ENCODE data around the gene MKRN2OS.

The MKRN2OS gene, protein sequence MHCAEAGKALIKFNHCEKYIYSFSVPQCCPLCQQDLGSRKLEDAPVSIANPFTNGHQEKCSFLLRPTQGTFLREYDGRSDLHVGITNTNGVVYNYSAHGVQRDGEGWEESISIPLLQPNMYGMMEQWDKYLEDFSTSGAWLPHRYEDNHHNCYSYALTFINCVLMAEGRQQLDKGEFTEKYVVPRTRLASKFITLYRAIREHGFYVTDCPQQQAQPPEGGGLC

DNA sequence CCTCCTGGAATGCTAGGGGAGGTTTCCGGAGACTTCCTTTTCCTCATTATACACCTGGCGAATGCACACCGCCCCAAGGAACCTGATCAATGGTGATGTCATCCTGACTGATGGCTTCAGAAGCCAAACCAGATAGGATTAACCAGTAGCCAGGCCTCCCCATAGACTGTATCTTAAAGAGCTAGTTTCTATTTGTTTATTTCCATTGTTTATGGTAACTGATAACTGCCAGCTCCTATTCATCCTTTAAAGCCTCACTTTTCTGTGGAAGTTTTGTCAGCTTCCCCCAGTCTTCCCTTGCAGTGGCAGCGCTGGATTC is at the start of gene MKRN2OS:
MKRN2OS (minus strand) TSS at position 27 of the 319 bp plus-strand sequence. CDS start 35 bp downstream, outside the sequence.
- DNase-seq (ENCODE audit: low read depth in 2 of 2), result no peak

DNA sequence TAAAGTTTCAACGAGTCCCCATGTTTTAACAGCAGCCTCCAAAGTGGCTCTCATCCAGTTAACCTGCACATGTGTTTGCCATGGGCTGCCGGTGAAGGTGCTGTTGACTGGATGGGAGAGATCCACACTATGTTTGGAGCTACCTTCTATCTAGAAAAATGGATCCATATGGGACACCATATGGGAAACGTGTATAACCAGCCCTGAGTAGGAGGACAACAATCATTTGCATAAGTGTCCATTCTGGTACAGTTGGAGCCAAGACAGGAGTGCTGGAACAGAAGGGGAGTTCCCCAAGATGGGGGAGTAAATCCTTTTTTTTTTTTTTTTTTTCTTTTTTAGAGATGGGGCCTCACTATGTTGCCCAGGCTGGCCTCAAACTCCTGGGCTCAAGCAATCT is 48.2 kb upstream of the MKRN2OS start:
- no peak for DNase-seq (ENCODE audit: low read depth in 2 of 2)

GRCh38 chr3:12591997-12592715 is 46.9 kb upstream of the MKRN2OS start:
- DNase-seq (ENCODE audit: low read depth in 2 of 2), result no peak

GRCh38 chr3:12591456-12591855 is 46.2 kb upstream of the MKRN2OS start:
- no peak for DNase-seq (ENCODE audit: low read depth in 2 of 2)

GRCh38 chr3:12590096-12590495 is 44.8 kb upstream of the MKRN2OS start:
- DNase-seq (ENCODE audit: low read depth in 2 of 2), result no peak

- no peak for DNase-seq (ENCODE audit: low read depth in 2 of 2)
These were observed 43.0 kb upstream of the MKRN2OS start for GRCh38 chr3:12588039-12589009.

- DNase-seq (ENCODE audit: low read depth in 2 of 2), result no peak
These were observed 41.1 kb upstream of the MKRN2OS start for GRCh38 chr3:12586403-12586802.

DNA sequence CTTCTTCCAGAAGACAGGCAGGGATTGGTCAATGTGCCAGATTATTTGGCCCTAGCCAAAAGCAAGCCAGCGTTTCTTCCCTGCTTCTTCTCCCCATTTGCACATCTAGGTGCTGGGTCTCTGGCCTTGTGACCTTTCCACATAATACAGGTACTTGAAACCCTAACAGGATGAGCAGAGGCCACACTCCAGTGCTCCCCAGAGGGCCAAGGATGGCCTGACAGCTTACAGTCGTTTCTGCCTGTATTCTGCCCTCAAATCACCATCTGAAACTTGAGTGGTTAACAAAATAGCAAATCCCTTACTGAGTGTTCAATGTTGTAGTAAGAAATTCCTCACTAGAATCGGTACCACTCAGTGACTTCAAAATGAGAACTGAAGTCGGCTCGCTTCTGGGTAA is 40.7 kb upstream of the MKRN2OS start:
- no peak for DNase-seq (ENCODE audit: low read depth in 2 of 2)

DNA sequence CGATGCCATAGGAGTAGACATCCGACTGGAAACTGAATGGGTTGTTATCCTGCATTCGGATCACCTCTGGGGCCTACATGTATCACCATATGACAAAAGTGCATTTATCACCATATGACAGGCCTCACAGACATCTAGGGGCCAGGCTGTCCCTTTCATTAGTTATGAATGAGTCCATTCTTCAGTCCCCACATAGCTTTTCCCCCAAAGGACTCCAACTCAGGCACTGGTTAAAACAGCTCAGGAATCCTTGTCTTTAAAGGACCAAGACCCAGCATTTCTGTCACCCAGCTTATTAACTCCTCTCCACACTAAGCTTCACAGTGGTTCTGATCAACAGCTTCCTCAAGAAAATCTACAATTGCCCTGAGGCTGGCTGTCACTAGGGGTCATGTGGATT is 39.9 kb upstream of the MKRN2OS start:
- DNase-seq (ENCODE audit: low read depth in 2 of 2), result no peak

GRCh38 chr3:12584083-12584482 is 38.8 kb upstream of the MKRN2OS start:
- no peak for DNase-seq (ENCODE audit: low read depth in 2 of 2)

DNA sequence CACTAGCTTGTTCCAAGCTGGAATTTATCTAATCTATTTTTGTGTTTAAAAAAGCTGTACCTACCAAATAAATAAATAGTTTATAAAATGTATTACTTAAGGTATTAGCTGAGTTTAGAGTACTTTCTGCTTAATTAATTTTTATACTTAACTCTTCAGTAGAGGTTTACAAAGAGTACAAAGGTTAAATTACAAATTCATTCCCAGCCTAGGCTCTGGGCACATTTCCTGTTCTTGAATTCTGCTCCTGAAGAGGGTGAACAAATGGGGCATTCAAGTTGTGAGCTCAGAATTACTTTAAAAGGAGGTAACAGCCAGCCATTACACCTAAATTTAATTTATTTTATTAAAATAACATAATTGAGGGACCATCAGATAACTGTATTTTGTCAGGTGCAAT is 38.0 kb upstream of the MKRN2OS start:
- DNase-seq (ENCODE audit: low read depth in 2 of 2), result no peak

DNA sequence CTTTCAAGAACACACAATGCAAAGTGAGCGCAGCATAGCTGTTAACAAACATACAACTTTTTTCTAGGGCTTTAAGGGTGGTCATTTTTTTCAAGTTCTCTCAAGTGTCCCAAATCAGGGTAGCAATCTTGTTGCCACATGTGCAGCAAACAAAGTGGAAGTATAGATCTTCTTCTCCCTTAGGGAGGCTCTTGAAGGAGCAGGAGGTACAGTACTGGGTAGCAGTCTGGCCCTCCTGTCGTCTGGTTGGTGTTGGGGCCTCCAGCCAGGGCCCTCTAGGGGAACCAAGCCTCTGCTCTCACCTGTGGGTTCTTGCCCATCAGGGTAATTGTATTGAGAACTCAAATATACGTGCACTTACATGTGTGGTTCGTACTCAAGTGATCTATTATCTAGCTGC is 37.4 kb upstream of the MKRN2OS start:
- no peak for DNase-seq (ENCODE audit: low read depth in 2 of 2)

- no peak for DNase-seq (ENCODE audit: low read depth in 2 of 2)
These were observed 34.6 kb upstream of the MKRN2OS start for GRCh38 chr3:12579905-12580304.

- no peak for DNase-seq (ENCODE audit: low read depth in 2 of 2)
These were observed 34.2 kb upstream of the MKRN2OS start for GRCh38 chr3:12579456-12579855.

DNA sequence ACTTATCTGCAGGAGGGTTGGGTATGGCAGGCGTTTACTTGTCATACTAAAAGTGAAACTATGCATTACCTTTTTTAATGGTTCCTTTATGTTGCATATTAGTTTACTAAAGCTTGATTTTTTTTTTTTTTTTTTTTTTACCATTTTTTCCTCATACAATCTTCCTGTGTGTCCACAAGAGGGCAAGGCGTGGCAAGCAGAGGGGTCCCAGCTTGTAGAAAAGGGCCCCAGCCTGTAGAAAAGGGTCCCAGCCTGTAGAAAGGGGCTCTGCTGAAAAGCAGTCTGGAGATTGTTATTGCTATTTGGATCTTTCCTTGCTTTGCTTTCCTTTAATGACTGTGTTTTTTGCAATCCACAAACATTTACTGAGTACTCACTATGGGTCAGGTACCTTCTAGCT is 33.4 kb upstream of the MKRN2OS start:
- DNase-seq (ENCODE audit: low read depth in 2 of 2), result no peak

GRCh38 chr3:12577379-12577778 is 32.1 kb upstream of the MKRN2OS start:
- no peak for DNase-seq (ENCODE audit: low read depth in 2 of 2)

- no peak for DNase-seq (ENCODE audit: low read depth in 2 of 2)
These were observed 29.4 kb upstream of the MKRN2OS start for GRCh38 chr3:12574661-12575060.

GRCh38 chr3:12574131-12574530 is 28.8 kb upstream of the MKRN2OS start:
- no peak for DNase-seq (ENCODE audit: low read depth in 2 of 2)

DNA sequence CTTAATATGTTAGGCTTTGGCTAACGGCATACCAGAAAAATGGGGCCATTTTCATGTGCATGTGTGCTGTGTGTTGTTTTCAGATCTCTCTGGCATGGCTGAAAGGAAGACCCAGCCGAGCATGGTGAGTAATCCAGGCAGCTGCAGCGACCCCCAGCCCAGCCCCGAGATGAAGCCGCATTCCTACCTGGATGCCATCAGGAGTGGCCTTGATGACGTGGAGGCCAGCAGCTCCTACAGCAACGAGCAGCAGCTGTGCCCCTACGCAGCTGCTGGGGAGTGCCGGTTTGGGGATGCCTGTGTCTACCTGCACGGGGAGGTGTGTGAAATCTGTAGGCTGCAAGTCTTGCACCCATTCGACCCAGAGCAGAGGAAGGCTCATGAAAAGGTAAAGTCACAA is 26.7 kb upstream of the MKRN2OS start:
- DNase-seq (ENCODE audit: low read depth in 2 of 2), result no peak

DNA sequence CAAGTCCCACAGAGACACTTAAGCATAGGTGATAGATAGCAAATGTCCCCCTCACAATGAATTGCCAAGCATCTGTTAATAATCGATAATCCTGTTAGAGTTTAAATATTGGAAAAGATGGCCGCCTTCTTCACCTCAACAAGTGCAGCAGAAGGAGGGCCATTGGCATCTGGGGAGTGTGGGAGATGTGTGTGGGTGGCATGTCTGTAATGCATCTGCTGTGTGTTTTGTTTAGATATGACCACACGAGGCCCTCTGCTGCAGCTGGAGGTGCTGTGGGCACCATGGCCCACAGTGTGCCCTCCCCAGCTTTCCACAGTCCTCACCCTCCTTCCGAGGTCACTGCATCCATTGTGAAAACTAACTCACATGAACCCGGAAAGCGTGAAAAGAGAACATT is 24.5 kb upstream of the MKRN2OS start:
- no peak for DNase-seq (ENCODE audit: low read depth in 2 of 2)

DNA sequence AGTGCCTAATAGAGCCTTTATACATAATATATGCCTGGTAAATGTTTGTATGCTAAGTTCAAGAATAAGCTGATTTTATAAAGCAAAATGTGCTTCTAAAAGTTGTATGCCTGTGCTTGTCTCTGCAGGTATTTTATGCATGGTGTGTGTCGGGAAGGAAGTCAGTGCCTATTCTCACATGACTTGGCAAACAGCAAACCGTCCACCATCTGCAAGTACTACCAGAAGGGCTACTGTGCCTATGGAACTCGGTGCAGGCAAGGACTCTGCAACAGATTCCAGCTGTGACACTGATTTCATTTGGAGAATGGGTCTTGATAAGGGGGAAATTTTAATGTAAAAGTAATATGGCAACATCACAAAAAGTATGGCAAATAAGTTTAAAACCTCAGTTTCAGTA is 23.4 kb upstream of the MKRN2OS start:
- DNase-seq (ENCODE audit: low read depth in 2 of 2), result no peak

DNA sequence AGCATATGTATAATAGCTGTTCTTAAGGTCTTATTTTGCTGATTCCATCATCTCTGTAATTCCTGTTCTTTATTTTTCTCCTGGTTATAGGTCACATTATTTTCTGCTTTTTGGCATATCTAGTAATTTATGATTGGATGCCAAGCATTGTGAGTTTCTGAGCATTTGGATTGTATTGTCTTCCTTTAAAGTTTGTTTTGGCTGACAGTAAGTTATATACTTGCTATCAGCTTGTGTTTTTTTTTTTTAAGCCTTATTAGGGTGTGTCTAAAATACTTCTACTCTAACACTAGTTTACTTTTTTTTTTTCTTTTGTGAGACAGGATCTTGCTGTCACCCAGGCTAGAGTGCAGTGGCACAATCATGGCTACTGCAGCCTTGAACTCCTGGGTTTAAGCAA is 21.7 kb upstream of the MKRN2OS start:
- no peak for DNase-seq (ENCODE audit: low read depth in 2 of 2)

DNA sequence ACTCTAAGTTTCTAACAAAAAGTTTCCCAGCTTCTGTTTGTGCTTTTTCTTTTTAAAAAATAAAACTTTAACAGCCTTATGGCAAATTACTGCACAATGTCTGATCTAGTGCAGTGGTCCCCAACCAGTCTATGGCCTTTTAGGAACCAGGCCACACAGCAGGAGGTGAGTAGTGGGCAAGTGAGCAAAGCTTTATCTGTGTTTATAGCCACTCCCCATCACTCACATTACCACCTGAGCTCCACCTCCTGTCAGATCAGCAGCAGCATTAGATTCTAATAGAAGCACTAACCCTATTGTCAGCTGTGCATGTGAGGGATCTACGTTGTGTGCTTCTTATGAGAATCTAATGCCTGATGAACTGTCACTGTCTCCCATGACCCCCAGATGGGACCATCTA is 17.2 kb upstream of the MKRN2OS start:
- no peak for DNase-seq (ENCODE audit: low read depth in 2 of 2)
